HUDEP-2 (cell line): ENCODE measurements around the gene COQ10A.
"Not testable (repeated sequence)": the region's sequence is repeated elsewhere in the genome, so short reads cannot be mapped to it uniquely, and the experiment has no call there.

ENCODE experiments used
- DNase-seq, 76 experiments: peaks; one replicate each; lab custom pipeline; 2025; ENCODE audit not compliant: unreplicated experiment in 76 of 76; lab: John Stamatoyannopoulos, UW

The COQ10A gene

DNA sequence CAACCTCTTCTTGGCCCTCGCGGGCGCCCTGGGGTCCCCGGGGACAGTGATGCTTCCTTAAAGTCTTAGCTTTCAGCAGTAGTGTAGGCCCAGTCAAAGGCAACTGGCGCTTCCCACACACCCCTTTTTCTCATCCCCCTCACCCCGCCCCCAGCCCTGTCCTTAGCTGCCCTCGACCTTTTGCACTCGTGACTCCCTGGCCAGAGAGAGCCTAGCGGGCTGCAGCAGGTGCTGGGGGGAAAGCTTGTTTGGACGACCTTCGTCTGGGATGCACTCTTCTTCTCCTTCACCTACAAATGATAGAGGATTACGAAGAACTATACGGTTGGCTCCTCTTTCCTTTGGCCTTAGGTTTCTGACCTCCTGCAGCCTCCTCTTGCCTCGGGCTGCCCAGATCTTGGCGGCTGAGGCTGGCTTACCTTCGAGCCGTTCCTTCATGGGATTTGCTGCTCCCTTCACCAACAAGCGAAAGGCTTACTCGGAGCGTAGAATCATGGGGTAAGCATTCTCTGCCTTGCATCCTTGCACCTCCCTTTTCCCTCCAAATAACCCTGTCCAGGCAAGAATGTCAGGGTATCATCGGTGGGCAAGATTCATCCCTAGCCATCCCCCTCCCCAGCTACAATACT, 815 bp downstream of the COQ10A start:
- DNase-seq: peak in 3 of 76 experiments; percentile 3 to 26 (median 15)

DNA sequence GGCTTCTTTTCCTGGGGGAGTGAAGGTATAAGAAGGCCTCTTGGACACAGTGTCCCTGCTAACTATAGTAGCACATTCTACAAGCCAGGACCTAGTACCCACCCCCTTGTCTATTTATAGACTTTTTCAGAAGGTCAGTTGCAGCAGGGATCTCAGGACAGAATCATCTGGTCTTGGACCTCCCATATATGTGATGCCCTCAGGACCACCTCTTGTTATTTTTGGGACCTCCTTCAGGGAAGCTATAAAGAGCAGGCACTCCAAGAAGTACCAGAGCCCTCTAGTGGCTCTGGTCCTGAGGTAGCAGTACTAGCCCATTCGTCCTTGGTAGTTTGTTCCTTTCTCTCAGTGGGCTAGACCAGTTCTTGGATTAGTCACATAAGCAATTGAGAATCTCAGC, 4.3 kb downstream of the COQ10A start:
- DNase-seq: peak in 10 of 76 experiments; percentile 5 to 29 (median 14)

DNA sequence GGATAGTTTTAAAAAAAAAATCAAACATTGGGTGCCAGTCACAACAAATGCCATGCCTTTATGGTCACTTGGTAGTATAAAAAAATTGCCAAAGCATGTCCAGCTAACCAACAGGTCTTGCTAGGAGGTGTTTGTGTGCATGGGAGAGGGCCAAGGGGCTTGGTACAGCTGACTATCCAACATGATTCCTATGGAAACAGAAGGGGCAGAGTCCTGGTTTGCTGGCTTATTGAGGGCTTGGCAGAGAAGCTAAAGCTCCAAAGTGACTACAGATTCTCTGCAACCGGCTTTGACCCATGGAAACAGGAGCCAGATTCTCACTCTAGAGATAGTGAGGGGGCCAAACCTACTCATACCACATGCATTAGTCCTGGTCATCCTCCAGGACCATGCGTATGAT, 5.7 kb downstream of the COQ10A start:
- DNase-seq: not testable (repeated sequence)

DNA sequence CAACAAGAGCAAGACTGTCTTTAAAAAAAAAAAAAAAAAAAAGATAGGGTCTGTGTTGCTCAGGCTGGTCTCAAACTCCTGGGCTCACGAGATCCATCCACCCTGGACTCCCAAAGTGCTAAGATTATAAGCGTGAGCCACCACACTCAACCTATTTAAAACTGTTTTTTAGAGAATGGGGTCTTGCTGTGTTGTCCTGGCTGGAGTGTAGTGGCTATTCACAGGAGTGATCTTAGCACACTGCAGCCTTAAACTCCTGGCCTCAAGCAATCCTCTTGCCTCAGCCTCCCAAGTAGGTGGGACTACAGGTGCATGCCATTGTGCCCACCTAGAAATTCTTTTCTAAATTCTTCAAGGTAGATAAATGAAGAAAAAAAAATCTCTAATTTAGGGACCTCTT, 7.6 kb downstream of the COQ10A start:
- DNase-seq: no peak

DNA sequence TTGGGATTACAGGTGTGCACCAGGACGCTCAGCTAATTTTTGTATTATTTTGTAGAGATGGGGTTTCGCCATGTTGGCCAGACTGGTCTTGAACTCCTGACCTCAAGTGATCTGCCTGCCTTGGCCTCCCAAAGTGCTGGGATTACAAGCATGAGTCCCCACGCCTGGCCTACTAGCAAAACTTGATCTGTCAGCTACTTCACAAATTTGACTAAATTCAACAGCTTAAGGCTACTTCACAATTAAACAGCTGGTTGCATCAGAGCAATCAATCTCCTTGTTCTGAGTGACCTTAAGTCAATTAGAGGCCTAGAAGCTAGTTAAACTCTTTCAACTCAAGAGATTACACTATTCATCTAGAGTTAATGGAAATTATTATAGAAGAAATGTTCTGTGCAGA, 12.2 kb downstream of the COQ10A start:
- no peak for DNase-seq

DNA sequence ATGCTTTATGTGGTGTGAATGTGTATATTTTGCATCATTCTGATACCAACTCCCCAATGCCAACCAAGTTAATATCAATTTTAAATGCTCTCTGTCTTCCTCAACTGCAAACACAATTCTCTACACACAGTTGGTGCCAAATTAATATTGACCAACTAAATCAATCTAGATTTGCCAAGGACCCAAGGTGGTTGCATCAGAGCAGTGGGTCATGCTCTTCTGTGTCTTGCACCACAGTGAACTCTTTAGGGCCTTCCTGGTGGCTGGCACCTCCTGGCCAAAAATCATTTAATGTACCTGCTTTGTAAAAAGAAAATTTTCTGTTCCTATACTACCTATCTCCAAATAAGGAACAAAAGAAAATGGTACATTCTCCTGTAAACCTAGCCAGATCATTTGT, 14.1 kb downstream of the COQ10A start:
- DNase-seq: no peak

DNA sequence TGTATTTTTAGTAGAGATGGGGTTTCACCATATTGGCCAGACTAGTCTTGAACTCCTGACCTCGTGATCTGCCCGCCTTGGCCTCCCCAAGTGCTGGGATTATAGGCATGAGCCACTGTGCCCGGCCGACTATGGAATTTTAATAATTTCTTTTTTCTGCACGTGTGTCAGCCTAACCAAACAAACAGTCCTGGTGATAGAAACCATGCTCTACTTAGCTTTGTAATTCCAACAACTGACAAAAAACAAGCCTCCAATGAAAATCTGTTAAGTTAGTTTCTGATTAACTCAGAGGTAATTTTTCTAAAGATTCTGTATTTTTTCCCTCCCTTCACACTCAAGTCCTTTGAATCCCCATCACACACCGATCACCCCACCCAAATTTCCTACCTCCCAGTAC, 15.3 kb downstream of the COQ10A start:
- DNase-seq: no peak

DNA sequence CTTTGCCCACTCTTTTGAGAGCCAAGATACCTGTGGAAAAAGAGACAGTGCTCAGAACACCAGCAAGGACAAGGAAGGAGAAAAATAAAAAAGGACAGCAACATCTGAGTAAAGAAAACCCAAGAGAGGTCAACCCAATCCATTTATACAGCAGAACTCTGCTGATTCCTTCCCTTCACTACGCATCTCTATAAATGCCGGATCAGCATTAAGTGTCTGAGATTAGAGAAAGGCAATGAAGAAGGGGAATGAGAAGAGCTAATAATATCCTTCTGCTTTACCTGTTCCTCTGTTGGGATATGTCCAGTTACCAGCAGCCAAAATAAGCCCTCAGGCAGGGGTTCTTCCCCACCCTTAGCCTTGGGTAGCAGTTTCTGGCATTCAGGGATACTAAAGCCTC, 15.8 kb downstream of the COQ10A start:
- no peak for DNase-seq

DNA sequence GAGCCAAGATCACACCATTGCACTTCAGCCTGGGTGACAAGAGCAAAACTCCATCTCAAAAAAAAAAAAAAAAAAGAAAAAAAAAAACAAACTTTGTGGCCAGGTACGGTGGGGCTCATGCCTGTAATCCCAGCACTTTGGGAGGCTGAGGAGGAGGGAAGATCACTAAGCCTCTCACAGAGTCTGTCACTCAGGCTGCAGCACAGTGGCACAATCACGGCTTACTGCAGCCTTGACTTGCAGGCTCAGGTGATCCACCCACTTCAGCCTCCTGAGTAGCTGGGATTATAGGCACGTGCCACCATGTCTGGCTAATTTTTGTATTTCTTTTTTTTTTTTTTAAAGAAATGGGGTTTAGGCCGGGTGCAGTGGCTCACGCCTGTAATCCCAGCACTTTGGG, 17.5 kb downstream of the COQ10A start:
- not testable (repeated sequence) for DNase-seq

DNA sequence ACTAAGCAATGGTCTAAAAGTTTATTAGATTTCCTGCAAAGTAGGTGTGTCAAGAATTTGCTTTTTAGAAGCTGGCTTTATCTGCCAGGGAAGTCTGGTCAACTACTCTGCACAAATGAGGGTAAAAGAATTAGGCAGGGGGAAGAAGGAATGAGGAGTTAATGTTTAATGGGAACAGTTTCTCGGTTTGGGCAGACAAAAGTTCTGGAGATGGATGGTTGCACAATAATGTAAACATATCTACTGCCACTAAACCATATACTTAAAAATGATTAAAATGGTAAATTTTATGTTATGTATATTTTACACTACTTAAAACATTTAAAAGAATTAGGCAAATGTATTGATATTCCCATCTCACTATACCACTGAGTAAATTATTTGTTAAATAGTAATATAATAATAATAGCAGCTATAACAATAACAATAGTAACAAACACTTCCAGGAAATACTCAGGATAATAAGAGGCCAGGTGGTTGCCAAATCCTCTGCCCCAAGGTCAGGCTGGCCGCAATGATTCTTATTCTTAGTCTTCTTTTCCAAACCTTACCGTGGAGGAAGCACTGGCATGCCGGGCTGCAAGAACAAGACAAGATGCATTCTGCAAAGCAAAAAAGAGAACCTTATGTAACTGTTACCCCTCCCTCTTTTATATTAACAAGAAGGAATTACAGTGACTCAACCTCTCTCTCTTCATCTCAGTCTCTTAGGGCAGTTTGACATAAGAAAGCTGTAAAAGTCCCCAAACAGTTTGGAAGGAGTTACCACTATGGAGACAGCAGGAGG, 19.5 kb downstream of the COQ10A start:
- DNase-seq: no peak

DNA sequence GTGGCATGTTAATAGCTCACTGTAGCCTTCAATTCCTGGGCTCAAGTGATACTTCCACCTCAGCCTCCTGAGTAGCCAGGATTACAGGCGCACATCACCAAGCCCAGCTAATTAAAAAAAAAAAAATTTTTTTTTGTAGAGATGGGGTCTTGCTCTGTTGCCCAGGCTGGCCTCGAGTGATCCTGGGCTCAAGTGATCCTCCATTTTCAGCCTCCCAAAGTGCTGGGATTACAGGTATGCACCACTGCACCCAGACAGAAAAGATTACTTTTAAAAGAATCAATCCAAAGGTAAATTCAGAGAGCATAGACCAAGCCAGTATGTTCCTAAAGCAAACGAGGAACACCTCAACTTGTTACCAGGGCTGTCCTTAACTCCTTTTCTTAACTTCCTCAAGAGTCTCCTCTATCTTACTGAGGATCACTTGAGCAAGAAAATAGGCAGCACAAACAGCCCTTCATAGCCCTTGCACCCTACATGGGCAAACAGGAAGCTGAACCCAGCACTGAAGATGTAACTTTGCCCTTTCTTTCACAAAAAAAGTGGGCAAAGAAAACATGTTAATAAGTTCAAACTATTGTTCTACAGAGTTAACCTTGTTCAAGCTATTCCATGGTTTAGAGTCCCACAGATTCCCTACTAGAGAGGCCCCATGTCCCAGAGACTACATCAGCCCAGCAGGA, 22.1 kb downstream of the COQ10A start:
- no peak for DNase-seq

DNA sequence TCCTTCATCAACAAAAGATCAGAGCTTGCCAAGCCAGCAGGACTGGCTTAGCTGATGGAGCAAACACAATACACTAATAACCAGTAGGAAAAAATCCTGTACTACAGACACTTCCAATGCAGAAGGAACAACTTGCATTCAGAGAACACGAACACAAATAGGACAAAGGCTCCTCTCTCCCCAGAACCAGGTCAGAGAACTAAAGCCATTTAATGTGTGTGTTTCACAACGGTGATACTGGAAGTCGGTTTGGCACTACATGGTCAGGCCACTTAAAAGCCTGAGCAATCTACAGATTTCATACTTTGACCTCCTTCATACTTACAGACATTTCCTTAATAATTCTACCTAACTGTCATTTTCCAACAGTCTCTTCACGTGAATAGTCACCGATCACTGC, 27.1 kb downstream of the COQ10A start:
- DNase-seq: no peak

DNA sequence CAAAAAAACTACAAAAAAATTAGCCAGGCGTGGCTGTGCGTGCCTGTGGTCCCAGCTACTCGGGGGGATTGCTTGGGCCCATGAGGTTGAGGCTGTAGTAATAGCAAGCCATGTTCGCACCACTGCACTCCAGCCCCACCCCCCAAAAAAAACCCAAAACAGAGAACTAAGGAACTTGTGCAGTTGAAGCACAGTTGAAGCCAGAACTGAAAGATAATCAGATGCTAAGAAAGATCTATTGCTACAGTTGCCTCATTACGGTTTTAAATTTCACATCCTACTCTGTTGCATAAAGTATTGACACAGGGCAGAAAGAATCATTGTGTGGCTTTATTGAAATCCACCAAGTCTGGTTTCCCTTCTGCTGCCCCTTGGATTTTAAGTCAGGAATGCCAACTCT, 29.6 kb downstream of the COQ10A start:
- no peak for DNase-seq

DNA sequence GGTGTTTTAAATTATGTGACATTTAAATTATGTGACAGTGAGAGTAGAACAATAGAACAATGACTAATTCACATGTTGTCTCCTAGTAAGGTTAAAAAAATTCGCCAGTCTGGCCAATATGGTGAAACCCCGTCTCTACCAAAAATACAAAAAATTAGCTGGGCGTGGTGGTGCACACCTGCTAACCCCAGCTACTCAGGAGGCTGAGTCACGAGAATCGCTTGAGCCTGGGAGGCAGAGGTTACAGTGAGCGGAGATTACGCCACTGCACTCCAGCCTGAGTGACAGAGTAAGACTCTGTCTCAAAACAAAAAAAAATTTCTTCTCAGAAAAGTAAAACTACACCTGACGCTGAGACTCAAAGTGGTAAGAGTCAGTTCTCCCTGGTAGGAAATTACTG, 30.7 kb downstream of the COQ10A start:
- DNase-seq: no peak

DNA sequence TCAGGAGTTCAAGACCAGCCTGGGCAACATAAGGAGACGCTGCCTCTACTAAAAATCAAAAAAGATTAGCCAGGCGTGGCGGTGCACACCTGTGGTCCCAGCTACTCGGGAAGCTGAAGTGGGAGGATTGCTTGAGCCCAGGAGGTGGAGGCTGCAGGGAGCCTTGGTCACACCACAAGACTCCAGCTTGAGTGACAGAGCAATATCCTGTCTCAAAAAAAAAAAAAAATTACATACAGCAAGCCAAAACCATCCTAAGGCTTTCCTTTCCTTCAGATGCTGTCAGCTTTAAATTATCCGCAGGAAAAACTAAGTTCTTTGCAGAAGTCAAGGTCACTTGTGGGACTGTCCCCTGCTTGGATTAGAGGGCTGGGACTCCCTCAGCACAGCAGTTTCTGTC, 32.1 kb downstream of the COQ10A start:
- no peak for DNase-seq

DNA sequence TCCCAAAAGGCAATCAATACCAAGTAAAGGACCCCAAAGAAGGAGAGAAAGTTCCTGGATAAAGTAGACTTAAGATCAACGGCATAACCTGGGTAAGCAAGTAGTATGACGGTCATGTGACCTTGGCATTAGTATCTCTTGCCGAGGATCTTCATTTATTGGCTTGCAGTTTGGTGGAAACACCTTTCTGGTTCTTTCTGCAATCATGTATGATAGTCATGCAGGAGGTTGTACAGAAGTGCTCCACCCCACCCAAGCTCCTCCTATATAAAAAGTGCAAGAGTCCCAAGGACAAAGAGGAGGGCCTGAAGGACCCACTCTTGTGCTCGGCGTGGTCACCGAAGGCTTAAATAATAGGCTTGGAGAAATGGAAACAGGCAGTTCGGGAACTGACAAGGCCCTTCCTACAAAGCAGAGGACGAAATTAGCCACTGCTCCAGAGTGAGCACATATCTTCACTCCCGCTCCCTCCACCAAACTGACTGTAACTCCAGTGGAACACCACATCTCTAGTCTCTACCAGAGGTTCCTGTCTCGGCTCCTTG, 32.6 kb downstream of the COQ10A start:
- peak in 54 of 76 experiments; percentile 8 to 70 (median 30) for DNase-seq

DNA sequence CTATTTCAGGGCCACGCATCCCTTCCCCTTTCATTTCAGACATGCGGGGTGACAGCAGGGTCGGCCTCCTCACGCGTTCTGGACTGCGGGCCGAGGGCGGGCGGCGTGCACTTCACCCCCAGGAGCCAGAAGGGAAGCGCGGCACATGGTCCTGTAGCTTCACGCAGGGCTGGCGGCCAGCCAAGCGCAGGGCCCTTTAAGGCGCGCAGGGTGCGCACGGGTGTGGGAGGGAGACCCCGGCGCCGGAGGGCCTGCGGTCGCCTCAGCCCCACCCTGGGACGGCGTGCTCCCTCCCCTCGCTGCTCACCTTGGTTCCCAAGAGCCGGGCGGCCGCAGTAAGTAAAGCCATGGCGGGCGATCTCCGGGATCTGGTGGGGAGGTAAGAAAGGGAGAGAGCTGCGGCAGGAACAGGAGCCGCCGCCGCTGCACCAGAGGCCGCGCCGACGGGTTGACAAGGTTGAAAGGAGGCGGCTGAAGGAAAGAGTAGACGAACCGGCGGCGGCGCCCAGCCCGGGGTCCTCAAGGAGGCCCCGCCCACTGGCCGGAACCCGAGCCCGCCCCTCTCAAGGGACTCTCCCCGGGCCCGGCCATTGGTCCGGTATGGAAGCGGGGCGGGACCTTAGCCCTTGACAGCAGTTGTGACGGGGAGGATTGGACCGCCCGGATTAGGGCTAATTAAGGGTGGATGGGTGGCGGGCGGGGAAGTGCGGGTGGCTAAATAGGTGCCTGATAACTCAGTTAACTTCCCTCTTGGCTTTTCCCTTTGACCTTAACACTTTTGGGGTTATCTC, 33.3 kb downstream of the COQ10A start, which contains the start of gene CS:
TSS of gene CS (minus strand) at position 478 of the 791 bp plus-strand sequence. CDS start at position 349, 129 bp downstream.
- DNase-seq: peak; percentile 51 to 99 (median 97)

DNA sequence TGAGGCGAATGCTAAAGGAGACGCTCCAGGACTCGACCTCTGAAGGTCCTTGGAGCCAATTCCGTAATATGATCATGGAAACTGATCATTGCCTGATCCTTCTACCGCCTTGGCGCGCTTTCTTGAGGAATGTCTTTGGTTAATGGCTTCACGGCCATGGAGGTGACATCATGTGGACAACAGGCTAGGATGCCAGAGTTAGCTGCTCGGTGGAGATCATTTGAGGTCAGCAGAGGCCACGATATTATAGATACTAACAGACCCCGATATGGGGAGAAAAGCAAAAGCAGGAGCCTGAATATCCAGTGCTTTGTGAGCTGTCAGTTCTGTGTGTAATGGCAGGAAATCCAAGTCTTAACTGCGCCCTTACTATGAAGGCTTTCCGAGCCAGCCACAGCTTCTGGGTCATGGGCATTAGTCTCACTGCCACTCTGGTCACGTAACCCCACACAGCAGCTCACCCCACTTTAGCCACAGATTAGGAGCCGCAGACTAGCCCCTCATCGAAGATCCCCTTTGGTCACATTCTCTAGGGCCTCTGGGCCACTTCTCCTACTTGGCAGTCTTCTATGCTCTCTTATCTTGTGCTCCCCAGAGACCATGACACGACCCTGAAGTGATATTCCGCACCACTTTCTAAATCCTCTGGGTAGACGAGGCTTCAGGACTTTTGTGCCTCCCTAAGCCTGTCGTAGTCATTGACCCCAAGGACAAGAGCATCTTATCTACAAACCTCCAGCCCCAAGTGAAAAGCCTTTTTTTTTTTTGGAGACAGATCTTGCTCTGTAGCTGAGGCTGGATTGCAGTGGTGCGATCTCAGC, 34.1 kb downstream of the COQ10A start:
- peak in 35 of 76 experiments; percentile 4 to 79 (median 36) for DNase-seq

DNA sequence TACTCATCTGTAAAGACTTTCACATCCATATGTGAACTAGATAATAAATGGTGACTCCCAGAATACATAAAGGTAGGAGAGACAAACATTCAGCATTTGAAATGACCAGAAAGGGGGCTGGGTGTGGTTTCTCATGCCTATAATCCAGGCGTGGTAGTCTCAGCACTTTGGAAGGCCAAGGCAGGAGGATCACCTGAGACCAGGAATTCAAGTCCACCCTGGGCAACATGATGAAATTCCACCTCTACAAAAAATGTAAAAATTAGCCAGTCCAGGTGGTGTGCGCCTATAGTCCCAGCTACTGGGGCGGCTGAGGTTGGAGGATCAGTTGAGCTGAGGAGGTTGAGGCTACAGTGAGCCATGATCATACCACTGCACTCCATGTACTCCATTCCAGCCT, 37.5 kb downstream of the COQ10A start:
- no peak for DNase-seq
